ENCODE measurements around the gene LRRC8A. TPM values are rescaled to one million over a fixed set of nuclear protein-coding genes. Genes with fewer than 3 reads are reported as not detected.

Gene LRRC8A
- total and polyA plus RNA-seq, 2 experiments from 2014 or later: 37.3 to 80.5 TPM

GRCh38 chr9:128905964-128906363 lies 24.0 kb downstream of the LRRC8A start:
- Mint-ChIP-seq H3K27me3 (ENCODE audit: insufficient read depth, low read depth, poor library complexity) (peaks cover 4% of the 10 kb centered on the region), H3K36me3 (ENCODE audit: low read depth) (peaks cover 45% of the 10 kb centered on the region), H3K27ac (no peak overlapping the region), H3K9me3 (no peaks in the 10 kb centered on the region), H3K4me1 (peaks cover 6% of the 10 kb centered on the region), H3K4me3 (no peak overlapping the region)
- Histone ChIP-seq H3K4me3 (no peak overlapping the region), H2AFZ (no peak overlapping the region), H3K9me2 (ENCODE audit: insufficient read depth) (no peaks in the 10 kb centered on the region), H3K27ac (ENCODE audit: low read depth) (no peak overlapping the region), H3K4me2 (no peak overlapping the region), H3K36me3 (ENCODE audit: insufficient read depth) (peaks cover 5% of the 10 kb centered on the region; the same call in 1 of the 2 replicates), H3K4me1 (ENCODE audit: insufficient read depth) (peaks cover under 1% of the 10 kb centered on the region; the same call in 1 of the 2 replicates), H3K27me3 (ENCODE audit: insufficient read depth) (no peaks in the 10 kb centered on the region), H3K79me2 (replicated peaks; ENCODE audit: insufficient read depth) (peaks cover 33% of the 10 kb centered on the region), H4K20me1 (replicated peaks; ENCODE audit: insufficient read depth) (peaks cover 14% of the 10 kb centered on the region; the same call in 1 of the 2 replicates), H3F3A (replicated peaks; ENCODE audit: low read depth) (no peaks in the 10 kb centered on the region)
- no peak for DNase-seq (ENCODE audit: low spot score)
- TF ChIP-seq EZH2phosphoT487 (IDR thresholded peaks at IDR 0.05; ENCODE audit: unreplicated experiment) (no peak), JUNB (IDR thresholded peaks at IDR 0.05; ENCODE audit: unreplicated experiment) (no peak), POLR2AphosphoS5 (IDR thresholded peaks at IDR 0.05; ENCODE audit: low read depth) (no peak), NANOG (IDR thresholded peaks at IDR 0.05; ENCODE audit: borderline replicate concordance) (no peak)
- TF ChIP-seq, protein P1, sequence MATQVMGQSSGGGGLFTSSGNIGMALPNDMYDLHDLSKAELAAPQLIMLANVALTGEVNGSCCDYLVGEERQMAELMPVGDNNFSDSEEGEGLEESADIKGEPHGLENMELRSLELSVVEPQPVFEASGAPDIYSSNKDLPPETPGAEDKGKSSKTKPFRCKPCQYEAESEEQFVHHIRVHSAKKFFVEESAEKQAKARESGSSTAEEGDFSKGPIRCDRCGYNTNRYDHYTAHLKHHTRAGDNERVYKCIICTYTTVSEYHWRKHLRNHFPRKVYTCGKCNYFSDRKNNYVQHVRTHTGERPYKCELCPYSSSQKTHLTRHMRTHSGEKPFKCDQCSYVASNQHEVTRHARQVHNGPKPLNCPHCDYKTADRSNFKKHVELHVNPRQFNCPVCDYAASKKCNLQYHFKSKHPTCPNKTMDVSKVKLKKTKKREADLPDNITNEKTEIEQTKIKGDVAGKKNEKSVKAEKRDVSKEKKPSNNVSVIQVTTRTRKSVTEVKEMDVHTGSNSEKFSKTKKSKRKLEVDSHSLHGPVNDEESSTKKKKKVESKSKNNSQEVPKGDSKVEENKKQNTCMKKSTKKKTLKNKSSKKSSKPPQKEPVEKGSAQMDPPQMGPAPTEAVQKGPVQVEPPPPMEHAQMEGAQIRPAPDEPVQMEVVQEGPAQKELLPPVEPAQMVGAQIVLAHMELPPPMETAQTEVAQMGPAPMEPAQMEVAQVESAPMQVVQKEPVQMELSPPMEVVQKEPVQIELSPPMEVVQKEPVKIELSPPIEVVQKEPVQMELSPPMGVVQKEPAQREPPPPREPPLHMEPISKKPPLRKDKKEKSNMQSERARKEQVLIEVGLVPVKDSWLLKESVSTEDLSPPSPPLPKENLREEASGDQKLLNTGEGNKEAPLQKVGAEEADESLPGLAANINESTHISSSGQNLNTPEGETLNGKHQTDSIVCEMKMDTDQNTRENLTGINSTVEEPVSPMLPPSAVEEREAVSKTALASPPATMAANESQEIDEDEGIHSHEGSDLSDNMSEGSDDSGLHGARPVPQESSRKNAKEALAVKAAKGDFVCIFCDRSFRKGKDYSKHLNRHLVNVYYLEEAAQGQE (IDR thresholded peaks at IDR 0.05; ENCODE audit: unreplicated experiment): no peak
- no peak for ATAC-seq

- Mint-ChIP-seq H3K27ac (no peak overlapping the region), H3K9me3 (no peaks in the 10 kb centered on the region), H3K4me3 (no peak overlapping the region), H3K4me1 (peaks cover 14% of the 10 kb centered on the region), H3K27me3 (ENCODE audit: insufficient read depth, low read depth, poor library complexity) (peaks cover 2% of the 10 kb centered on the region), H3K36me3 (ENCODE audit: low read depth) (peaks cover 48% of the 10 kb centered on the region)
- Histone ChIP-seq H3K4me2 (no peak overlapping the region), H3K4me3 (no peak overlapping the region), H3K4me1 (ENCODE audit: insufficient read depth) (peaks cover 8% of the 10 kb centered on the region), H3K36me3 (ENCODE audit: insufficient read depth) (peaks cover 5% of the 10 kb centered on the region; the same call in 1 of the 2 replicates), H4K20me1 (replicated peaks; ENCODE audit: insufficient read depth) (peaks cover 16% of the 10 kb centered on the region; the same call in 1 of the 2 replicates), H3K27ac (ENCODE audit: low read depth) (0 out of 2 replicates have a peak overlapping the region, but pooled peaks have one; percentile 63), H3K9me2 (ENCODE audit: insufficient read depth) (no peaks in the 10 kb centered on the region), H3K79me2 (replicated peaks; ENCODE audit: insufficient read depth) (peaks cover 38% of the 10 kb centered on the region), H3F3A (replicated peaks; ENCODE audit: low read depth) (no peaks in the 10 kb centered on the region), H2AFZ (no peak overlapping the region), H3K27me3 (ENCODE audit: insufficient read depth) (no peaks in the 10 kb centered on the region)
- ATAC-seq: no peak
- DNase-seq (ENCODE audit: low spot score): no peak
- no peak for TF ChIP-seq ETS1 (IDR thresholded peaks at IDR 0.05)
- no peak for TF ChIP-seq EZH2 (IDR thresholded peaks at IDR 0.05; ENCODE audit: low read depth, unreplicated experiment)
- TF ChIP-seq POLR2AphosphoS5 (IDR thresholded peaks at IDR 0.05; ENCODE audit: low read depth): no peak
- no peak for TF ChIP-seq ZNF114 (CRISPR knock-in tag; IDR thresholded peaks at IDR 0.05)
- no peak for TF ChIP-seq JUNB (IDR thresholded peaks at IDR 0.05; ENCODE audit: unreplicated experiment)
- TF ChIP-seq, protein P1 (IDR thresholded peaks at IDR 0.05; ENCODE audit: unreplicated experiment): no peak
- TF ChIP-seq ZNF331 (CRISPR knock-in tag; IDR thresholded peaks at IDR 0.05; ENCODE audit: low read depth): no peak
These were observed 24.8 kb downstream of the LRRC8A start for GRCh38 chr9:128906741-128907140.
